Spleen (tissue), 11 donors: ENCODE data around the gene TMEM259. TPM values are rescaled to one million over a fixed set of nuclear protein-coding genes. Genes with fewer than 3 reads are reported as not detected.
A peak's percentile ranks its signal among the peaks of the same experiment; 100 is the strongest.

Source experiments
- DNase-seq: peaks from one replicate; pipeline ENCODE4 v3.0.0-alpha.2; 2020
- H3K27ac ChIP-seq, 8 donors: fragments of 200-600 bp; sonication (generic) in 7 of 8; 1 replicate in 4 of 8; 2 replicates in 4 of 8; pipeline versions ENCODE4 v1.5.0 to v1.8.0; 2016 to 2021; ENCODE audit warnings: inconsistent platforms in 4 of 8, mild to moderate bottlenecking in 4 of 8, moderate library complexity in 1 of 8
- H3K27me3 ChIP-seq, 7 donors: fragments of 200-600 bp; sonication (generic) in 6 of 7; replicated peaks in 1 of 7; 1 replicate in 4 of 7; 2 replicates in 3 of 7; pipeline versions ENCODE4 v1.5.0 to v1.8.0; 2016 to 2021; ENCODE audit warnings: inconsistent platforms in 3 of 7, mild to moderate bottlenecking in 1 of 7
- H3K36me3 ChIP-seq, 6 donors: fragments of 200-600 bp; sonication (generic) in 5 of 6; 1 replicate in 4 of 6; 2 replicates in 2 of 6; pipeline versions ENCODE4 v1.5.0 to v1.8.0; 2016 to 2021; ENCODE audit warnings: inconsistent platforms in 2 of 6
- H3K4me1 ChIP-seq, 6 donors: fragments of 200-600 bp; sonication (generic) in 5 of 6; 1 replicate in 3 of 6; 2 replicates in 3 of 6; pipeline versions ENCODE4 v1.5.0 to v1.8.0; 2016 to 2021; ENCODE audit warnings: inconsistent platforms in 3 of 6
- H3K4me3 ChIP-seq, 8 donors: fragments of 200-600 bp; sonication (generic) in 7 of 8; 1 replicate in 4 of 8; 2 replicates in 4 of 8; pipeline versions ENCODE4 v1.5.0 to v1.8.0; 2016 to 2021; ENCODE audit warnings: inconsistent platforms in 4 of 8, mild to moderate bottlenecking in 4 of 8, moderate library complexity in 2 of 8
- H3K9me3 ChIP-seq, 8 donors: fragments of 200-600 bp; sonication (generic) in 7 of 8; 1 replicate in 4 of 8; 2 replicates in 4 of 8; pipeline versions ENCODE4 v1.5.0 to v1.8.0; 2016 to 2021; ENCODE audit warnings: inconsistent platforms in 4 of 8
- POLR2A ChIP-seq, 3 donors: fragments of 450-650 bp; IDR thresholded peaks; one replicate each; pipeline ENCODE4 v1.5.1; 2017; ENCODE audit warnings: antibody characterized with exemption in 3 of 3, mild to moderate bottlenecking in 1 of 3
- POLR2AphosphoS5 ChIP-seq, 3 donors: sonication (generic); formaldehyde crosslinking; IDR thresholded peaks; one replicate each; pipeline ENCODE4 v1.5.1; 2017; ENCODE audit warnings: antibody characterized with exemption in 3 of 3
- WGBS, 5 donors: extraction: QIAGEN DNeasy Blood & Tissue Kit in 3 of 5; methylation state at CpG; one replicate each; pipeline versions ENCODE4 v1.1.5 to v1.1.7; 2013 to 2018; 5-methylcytosine and 5-hydroxymethylcytosine counted together
- intact Hi-C: fragments of 100-400 bp; cut with DNase I; formaldehyde crosslinking; loops from one replicate; pipeline ENCODE4 v1.15.0; 2023; ENCODE audit warnings: low total_unique reads
- polyA plus RNA-seq, 3 donors: library from polyadenylated mRNA; stranded (reverse); fragments of 200-250 nt; gene quantifications; one replicate each; pipeline ENCODE4 v1.2.1, GENCODE V29; 2013
- total RNA-seq, 7 donors: library from RNA; depleted of rRNA in 3 of 7; stranded (reverse); fragments of >200 nt in 3 of 7; fragmentation: NEBNext Ultra II Directional in 4 of 7; extraction: Animal tissue kit (Norgen Biotek cat#: 25700) in 4 of 7; gene quantifications; one replicate each; pipeline versions ENCODE4 v1.1.0 to v1.2.1, GENCODE V29; 2016 to 2021
- TF ChIP-seq, protein P1 (sequence below), 11 experiments: fragments of 200-600 bp in 7 of 11; fragments of 450-650 bp in 4 of 11; sonication (generic) in 4 of 11; IDR thresholded peaks in 8 of 11; conservative IDR thresholded peaks in 3 of 11; 1 replicate in 7 of 11; 2 replicates in 4 of 11; pipeline versions ENCODE4 v1.4.0 to v1.8.0; 2016 to 2021; ENCODE audit warnings: antibody characterized with exemption in 11 of 11, inconsistent platforms in 4 of 11, mild to moderate bottlenecking in 1 of 11
- donor health status: healthy with polysubstance abuse.
- donor health status: DM: no; HTN: no; CAD: no; lungs with moderate emphysema.
- donor health status: DM: no; HTN: no; CAD: no.
- donor health status: Bipolar disorder and iron deficiency.
- donor health status: healthy.
- donor health status: DM: no; HTN: no; CAD: no.
- donor health status: DM: yes; HTN: yes; CAD: no.

The TMEM259 gene
- total and polyA plus RNA-seq, 10 donors: 172 to 560 (median 241) TPM

GRCh38 chr19:966485-967088 is 54.3 kb downstream of the TMEM259 start:
- no peak overlapping the region for H3K27ac ChIP-seq
- H3K36me3 ChIP-seq: peaks cover 0 to 99% (median 69%) of the 10 kb centered on the region in 6 donors
- TF ChIP-seq, protein P1, sequence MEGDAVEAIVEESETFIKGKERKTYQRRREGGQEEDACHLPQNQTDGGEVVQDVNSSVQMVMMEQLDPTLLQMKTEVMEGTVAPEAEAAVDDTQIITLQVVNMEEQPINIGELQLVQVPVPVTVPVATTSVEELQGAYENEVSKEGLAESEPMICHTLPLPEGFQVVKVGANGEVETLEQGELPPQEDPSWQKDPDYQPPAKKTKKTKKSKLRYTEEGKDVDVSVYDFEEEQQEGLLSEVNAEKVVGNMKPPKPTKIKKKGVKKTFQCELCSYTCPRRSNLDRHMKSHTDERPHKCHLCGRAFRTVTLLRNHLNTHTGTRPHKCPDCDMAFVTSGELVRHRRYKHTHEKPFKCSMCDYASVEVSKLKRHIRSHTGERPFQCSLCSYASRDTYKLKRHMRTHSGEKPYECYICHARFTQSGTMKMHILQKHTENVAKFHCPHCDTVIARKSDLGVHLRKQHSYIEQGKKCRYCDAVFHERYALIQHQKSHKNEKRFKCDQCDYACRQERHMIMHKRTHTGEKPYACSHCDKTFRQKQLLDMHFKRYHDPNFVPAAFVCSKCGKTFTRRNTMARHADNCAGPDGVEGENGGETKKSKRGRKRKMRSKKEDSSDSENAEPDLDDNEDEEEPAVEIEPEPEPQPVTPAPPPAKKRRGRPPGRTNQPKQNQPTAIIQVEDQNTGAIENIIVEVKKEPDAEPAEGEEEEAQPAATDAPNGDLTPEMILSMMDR (IDR thresholded peaks at IDR 0.05 in 8 of 11, conservative IDR thresholded peaks at IDR 0.05 in 3 of 11): no peak
- TF ChIP-seq POLR2AphosphoS5 (IDR thresholded peaks at IDR 0.05) (peak in 1 of 3 donors; percentile 54), POLR2A (IDR thresholded peaks at IDR 0.05) (no peak)
- 88 to 95% (median 92%) methylated on average over 10 to 17 of the region's 17 CpGs for WGBS, 5 donors
- H3K27me3 ChIP-seq: no peaks in the 10 kb centered on the region
- intact Hi-C loops: no loop called here
- H3K4me3 ChIP-seq: no peak overlapping the region
- H3K9me3 ChIP-seq: peaks cover 0 to 22% (median 16%) of the 10 kb centered on the region in 8 donors
- no peaks in the 10 kb centered on the region for H3K4me1 ChIP-seq
- no peak for DNase-seq

GRCh38 chr19:964761-965694 is 55.9 kb downstream of the TMEM259 start:
- H3K36me3 ChIP-seq: peaks cover 0 to 99% (median 53%) of the 10 kb centered on the region in 6 donors
- 93 to 97% (median 95%) methylated on average over 12 to 19 of the region's 19 CpGs for WGBS, 5 donors
- H3K27ac ChIP-seq: no peak overlapping the region
- H3K4me1 ChIP-seq: no peaks in the 10 kb centered on the region
- no peaks in the 10 kb centered on the region for H3K27me3 ChIP-seq
- peaks cover 0 to 7% (median under 1%) of the 10 kb centered on the region in 8 donors for H3K9me3 ChIP-seq
- TF ChIP-seq POLR2A (IDR thresholded peaks at IDR 0.05): no peak
- TF ChIP-seq POLR2AphosphoS5 (IDR thresholded peaks at IDR 0.05): no peak
- TF ChIP-seq, protein P1 (IDR thresholded peaks at IDR 0.05 in 8 of 11, conservative IDR thresholded peaks at IDR 0.05 in 3 of 11): no peak
- intact Hi-C loops: no loop called here
- DNase-seq: no peak
- H3K4me3 ChIP-seq: no peak overlapping the region

DNA sequence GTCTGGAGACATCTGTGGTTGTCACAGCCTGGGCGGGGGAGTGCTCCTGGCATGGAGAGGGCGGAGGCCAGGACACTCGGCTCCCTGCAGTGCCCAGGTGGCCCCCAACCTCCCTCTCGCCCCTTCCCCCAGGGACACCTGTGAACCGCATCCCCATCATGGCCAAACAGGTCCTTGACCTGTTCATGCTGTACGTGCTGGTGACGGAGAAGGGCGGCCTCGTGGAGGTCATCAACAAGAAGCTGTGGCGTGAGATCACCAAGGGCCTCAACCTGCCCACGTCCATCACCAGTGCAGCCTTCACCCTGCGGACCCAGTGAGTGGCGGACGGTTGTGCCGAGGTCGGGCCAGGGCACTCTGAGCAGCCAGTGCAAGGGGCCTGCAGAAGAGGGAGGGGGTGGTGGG is 56.8 kb downstream of the TMEM259 start:
- WGBS, 5 donors: 91 to 99% (median 96%) methylated on average over 8 to 16 of the region's 16 CpGs
- peaks cover 0 to 6% (median 0%) of the 10 kb centered on the region in 8 donors for H3K9me3 ChIP-seq

More for the DNA sequence above, 56.8 kb downstream of the TMEM259 start:
- DNase-seq: no peak
- peaks cover 0 to 99% (median 48%) of the 10 kb centered on the region in 6 donors for H3K36me3 ChIP-seq
- TF ChIP-seq POLR2AphosphoS5 (IDR thresholded peaks at IDR 0.05): peak in 1 of 3 donors; percentile 20
- TF ChIP-seq POLR2A (IDR thresholded peaks at IDR 0.05): no peak
- TF ChIP-seq, protein P1 (IDR thresholded peaks at IDR 0.05 in 8 of 11, conservative IDR thresholded peaks at IDR 0.05 in 3 of 11): no peak
- intact Hi-C loops: no loop called here
- no peaks in the 10 kb centered on the region for H3K4me1 ChIP-seq
- no peak overlapping the region for H3K27ac ChIP-seq
- H3K27me3 ChIP-seq: no peaks in the 10 kb centered on the region
- no peak overlapping the region for H3K4me3 ChIP-seq
